IMR-90 (cell line): ENCODE results near the gene ATP2B1. TPM values are rescaled to one million over a fixed set of nuclear protein-coding genes. Genes with fewer than 3 reads are reported as not detected.

ENCODE experiments used
- ATAC-seq: fragments of 200-7000 bp; cut with Tn5 transposase; 2 replicates; pipeline ENCODE4 v1.9.1; 2020; ENCODE audit warnings: low read depth, mild to moderate bottlenecking, moderate library complexity
- BruUV-seq: library from RNA; stranded (reverse); fragments of 400-500 nt; replicated peaks from 2 replicates; lab custom pipeline; 2021; lab: Mats Ljungman, UMichigan
- CTCF ChIA-PET: fragments of 300-600 bp; formaldehyde crosslinking; extraction: SDS; loops from one replicate; lab custom pipeline; 2021; ENCODE audit warnings: antibody characterized with exemption; lab: Yijun Ruan, JAX
- POLR2A ChIA-PET: fragments of 300-600 bp; sonication (Branson Sonifier 250); formaldehyde crosslinking; loops from one replicate; lab custom pipeline; 2022; ENCODE audit warnings: antibody characterized with exemption; ENCODE audit not compliant: unreplicated experiment; lab: Charles Lee
- DNase-seq: peaks from one replicate; pipeline ENCODE4 v3.0.0; 2013
- H2AFZ ChIP-seq: replicated peaks from 2 replicates; pipeline ENCODE3; 2013; ENCODE audit warnings: low read length, mild to moderate bottlenecking; ENCODE audit not compliant: poor library complexity
- H2AK5ac ChIP-seq: 2 replicates; pipeline ENCODE4 v1.6.1; 2013; ENCODE audit warnings: low read depth, low read length, inconsistent platforms
- H2AK9ac ChIP-seq: replicated peaks from 2 replicates; pipeline ENCODE3; 2013; ENCODE audit warnings: mild to moderate bottlenecking, low read depth, low read length, moderate library complexity; ENCODE audit not compliant: poor library complexity
- H2BK120ac ChIP-seq: 2 replicates; pipeline ENCODE4 v1.6.1; 2013; ENCODE audit warnings: low read depth, low read length, inconsistent platforms
- H2BK15ac ChIP-seq: 3 replicates; pipeline ENCODE4 v1.6.1; 2013; ENCODE audit warnings: low read depth, low read length, inconsistent platforms
- H2BK20ac ChIP-seq: 2 replicates; pipeline ENCODE4 v1.6.1; 2013; ENCODE audit warnings: low read depth, mild to moderate bottlenecking, inconsistent platforms, low read length, moderate library complexity
- H2BK5ac ChIP-seq: 2 replicates; pipeline ENCODE4 v1.6.1; 2013; ENCODE audit warnings: mild to moderate bottlenecking, low read depth, low read length, inconsistent platforms; ENCODE audit not compliant: poor library complexity, severe bottlenecking
- H3K14ac ChIP-seq: replicated peaks from 2 replicates; pipeline ENCODE4 v1.6.1; 2013; ENCODE audit warnings: low read depth, low read length, inconsistent platforms
- H3K18ac ChIP-seq: 2 replicates; pipeline ENCODE4 v1.6.1; 2013; ENCODE audit warnings: low read depth, low read length, control low read depth
- H3K23ac ChIP-seq: 2 replicates; pipeline ENCODE4 v1.6.1; 2013; ENCODE audit warnings: low read depth, low read length, inconsistent platforms
- H3K27ac ChIP-seq: 2 replicates; pipeline ENCODE4 v1.5.1; 2013; ENCODE audit warnings: mild to moderate bottlenecking, control low read depth, low read length; ENCODE audit not compliant: insufficient read depth
- H3K27me3 ChIP-seq: 2 replicates; pipeline ENCODE4 v1.6.1; 2013; ENCODE audit warnings: low read length; ENCODE audit not compliant: control insufficient read depth, insufficient read depth
- H3K36me3 ChIP-seq: 2 replicates; pipeline ENCODE4 v1.6.1; 2013; ENCODE audit warnings: low read length, mixed read lengths; ENCODE audit not compliant: control insufficient read depth, insufficient read depth
- H3K4ac ChIP-seq: 2 replicates; pipeline ENCODE4 v1.6.1; 2013; ENCODE audit warnings: low read depth, low read length, inconsistent platforms
- H3K4me1 ChIP-seq: 2 replicates; pipeline ENCODE4 v1.6.1; 2013; ENCODE audit warnings: low read length, mixed read lengths; ENCODE audit not compliant: control insufficient read depth, insufficient read depth
- H3K4me2 ChIP-seq: 2 replicates; pipeline ENCODE4 v1.6.1; 2013; ENCODE audit warnings: low read depth, mild to moderate bottlenecking, control low read depth, low read length, moderate library complexity
- H3K4me3 ChIP-seq: 2 replicates; pipeline ENCODE4 v1.5.1; 2013; ENCODE audit warnings: low read depth, mild to moderate bottlenecking, control low read depth, low read length, moderate library complexity; ENCODE audit not compliant: insufficient read depth
- H3K56ac ChIP-seq: 2 replicates; pipeline ENCODE4 v1.6.1; 2013; ENCODE audit warnings: low read length, inconsistent platforms; ENCODE audit not compliant: insufficient read depth; ENCODE audit errors: extremely low read depth
- H3K79me1 ChIP-seq, 2 experiments: 2 replicates each; pipeline ENCODE4 v1.6.1; 2013; ENCODE audit warnings: low read length in 2 of 2, inconsistent platforms in 1 of 2, low read depth in 1 of 2
- H3K9ac ChIP-seq: 2 replicates; pipeline ENCODE4 v1.6.1; 2013; ENCODE audit warnings: low read depth, low read length, control low read depth
- H3K9me1 ChIP-seq: 2 replicates; pipeline ENCODE4 v1.6.1; 2013; ENCODE audit warnings: low read length, inconsistent platforms; ENCODE audit not compliant: insufficient read depth
- H3K9me3 ChIP-seq: 2 replicates; pipeline ENCODE4 v1.6.1; 2013; ENCODE audit warnings: low read length; ENCODE audit not compliant: control insufficient read depth, insufficient read depth
- H4K20me1 ChIP-seq: 2 replicates; pipeline ENCODE4 v1.6.1; 2013; ENCODE audit warnings: low read length, inconsistent platforms; ENCODE audit not compliant: insufficient read depth
- H4K5ac ChIP-seq: 2 replicates; pipeline ENCODE4 v1.6.1; 2013; ENCODE audit warnings: mild to moderate bottlenecking, low read depth, low read length, control low read depth
- H4K8ac ChIP-seq, 2 experiments: 2 replicates each; pipeline ENCODE4 v1.6.1; 2013; ENCODE audit warnings: low read depth in 2 of 2, low read length in 2 of 2, control low read depth in 1 of 2, inconsistent platforms in 1 of 2
- H4K91ac ChIP-seq: 2 replicates; pipeline ENCODE4 v1.6.1; 2013; ENCODE audit warnings: low read depth, low read length, inconsistent platforms; ENCODE audit not compliant: insufficient read depth
- BHLHE40 ChIP-seq: fragments of 150-350 bp; IDR thresholded peaks from 2 replicates; pipeline ENCODE4 v1.6.1; 2016; ENCODE audit warnings: mild to moderate bottlenecking, low read depth, low read length
- CEBPB ChIP-seq: IDR thresholded peaks from 2 replicates; pipeline ENCODE4 v1.6.1; 2012; ENCODE audit warnings: low read depth, low read length, improper control_type of control experiment
- CHD1 ChIP-seq: IDR thresholded peaks from 2 replicates; pipeline ENCODE4 v1.6.1; 2012; ENCODE audit warnings: low read depth, low read length, improper control_type of control experiment
- CTCF ChIP-seq: conservative IDR thresholded peaks from 2 replicates; pipeline ENCODE4 v1.5.1; 2012; ENCODE audit warnings: mild to moderate bottlenecking, low read depth, low read length, improper control_type of control experiment
- ELK1 ChIP-seq: fragments of 150-350 bp; IDR thresholded peaks from 2 replicates; pipeline ENCODE4 v1.6.1; 2016; ENCODE audit warnings: low read depth, mild to moderate bottlenecking, low read length, moderate library complexity, borderline replicate concordance
- FOS ChIP-seq: fragments of 150-350 bp; IDR thresholded peaks from 2 replicates; pipeline ENCODE4 v1.6.1; 2016; ENCODE audit warnings: low read depth, low read length
- MAFK ChIP-seq: IDR thresholded peaks from 2 replicates; pipeline ENCODE4 v1.6.1; 2012; ENCODE audit warnings: low read depth, low read length, improper control_type of control experiment
- MAZ ChIP-seq: IDR thresholded peaks from 2 replicates; pipeline ENCODE4 v1.6.1; 2012; ENCODE audit warnings: low read depth, mild to moderate bottlenecking, low read length, improper control_type of control experiment, moderate library complexity, borderline replicate concordance
- NFE2L2 ChIP-seq: fragments of 150-350 bp; IDR thresholded peaks from 2 replicates; pipeline ENCODE4 v1.6.1; 2016; ENCODE audit warnings: low read depth, mild to moderate bottlenecking, low read length
- POLR2A ChIP-seq: IDR thresholded peaks from 2 replicates; pipeline ENCODE4 v1.6.1; 2012; ENCODE audit warnings: mild to moderate bottlenecking, low read depth, low read length
- RAD21 ChIP-seq: IDR thresholded peaks from 2 replicates; pipeline ENCODE4 v1.6.1; 2012; ENCODE audit warnings: low read length, improper control_type of control experiment
- RCOR1 ChIP-seq: IDR thresholded peaks from 2 replicates; pipeline ENCODE4 v1.6.1; 2012; ENCODE audit warnings: mild to moderate bottlenecking, low read length, improper control_type of control experiment; ENCODE audit not compliant: insufficient replicate concordance
- USF2 ChIP-seq: fragments of 150-350 bp; IDR thresholded peaks from 2 replicates; pipeline ENCODE4 v1.6.1; 2017; ENCODE audit warnings: mild to moderate bottlenecking, antibody characterized with exemption, low read length, low read depth
- WGBS, 2 experiments: methylation state at CpG; one replicate each; pipeline versions ENCODE4 v1.1.5 to v1.1.7; 2013; ENCODE audit warnings: missing lambda C conversion rate in 2 of 2; ENCODE audit not compliant: insufficient read length in 1 of 2; ENCODE audit errors: extremely low coverage in 2 of 2; 5-methylcytosine and 5-hydroxymethylcytosine counted together
- dilution Hi-C: fragments of 300-500 bp; cut with HindIII; formaldehyde crosslinking; loops from one replicate; pipeline ENCODE4 v1.14.3; 2018; ENCODE audit warnings: low sequenced_read_pairs; ENCODE audit not compliant: unreplicated experiment
- in situ Hi-C: fragments of 300-500 bp; cut with MboI; formaldehyde crosslinking; loops from 3 replicates; pipeline ENCODE4 v1.14.3; 2019; ENCODE audit warnings: low sequenced_read_pairs, inconsistent platforms, mixed read lengths
- intact Hi-C: fragments of 100-400 bp; cut with micrococcal nuclease; formaldehyde crosslinking; loops from 2 replicates; pipeline ENCODE4 v1.10.0; 2022
- polyA plus RNA-seq, 3 experiments: library from polyadenylated mRNA; depleted of rRNA; stranded (reverse); fragments of >200 nt; gene quantifications; 2 replicates each; pipeline ENCODE4 v1.2.3, GENCODE V29; 2012; ENCODE audit warnings: low replicate concordance in 1 of 3
- total RNA-seq: library from RNA; depleted of rRNA; stranded (reverse); fragments of >200 nt; gene quantifications from 2 replicates; pipeline ENCODE4 v1.2.3, GENCODE V29; 2012

Gene ATP2B1
- total and polyA plus RNA-seq, 2 of the 4 experiments (the other 2 are of a cell fraction) = 9.9 to 32.6 TPM

GRCh38 chr12:89540586-89540985 lies 168.1 kb downstream of the ATP2B1 start:
- Histone ChIP-seq H4K20me1 (no peaks in the 10 kb centered on the region), H3K9me1 (peaks cover 5% of the 10 kb centered on the region; the same call in 1 of the 2 replicates), H3K4me3 (no peak overlapping the region), H3K18ac (no peak overlapping the region), H3K9me3 (no peaks in the 10 kb centered on the region), H3K14ac (no peak overlapping the region), H3K4me2 (no peak overlapping the region), H3K27ac (no peak overlapping the region), H2BK120ac (no peak overlapping the region), H4K8ac (no peak overlapping the region), H2BK5ac (no peak overlapping the region), H3K79me1 (no peaks in the 10 kb centered on the region), H4K5ac (no peak overlapping the region), H3K4me1 (no peaks in the 10 kb centered on the region), H2AK5ac (no peak overlapping the region), H3K27me3 (no peaks in the 10 kb centered on the region), H3K23ac (no peak overlapping the region), H3K9ac (no peak overlapping the region), H2BK15ac (no peak overlapping the region), H3K56ac (no peak overlapping the region), H3K4ac (no peak overlapping the region), H2AFZ (no peak overlapping the region), H4K91ac (no peak overlapping the region), H2AK9ac (no peak overlapping the region), H3K36me3 (no peaks in the 10 kb centered on the region), H2BK20ac (no peak overlapping the region)
- dilution Hi-C loops = no loop called here
- intact Hi-C loops = loop anchor here (5.0 to 10.0 kb wide), 4 partner anchors 152 to 1364 kb away; no protein-coding TSS in a partner anchor
- POLR2A ChIA-PET = interaction anchor here (0.5 kb wide), 1 partner anchor 1138 kb away, joined by 3 read pairs; no protein-coding TSS in a partner anchor
- TF ChIP-seq MAFK (no peak), RAD21 (no peak), USF2 (no peak), BHLHE40 (no peak), MAZ (no peak), ELK1 (no peak), FOS (no peak), CTCF (no peak), NFE2L2 (no peak), CHD1 (no peak), CEBPB (no peak), POLR2A (no peak), RCOR1 (no peak)
- DNase-seq (no peak), ATAC-seq (no peak)
- WGBS, 2 experiments = 50% methylated on average over 1 of the region's 3 CpGs; no CpG with 5 or more reads in 1 of the 2 experiments
- in situ Hi-C loops = loop anchor here (5.0 to 10.0 kb wide), 3 partner anchors 164 to 1394 kb away; partner anchors contain the start of gene ATP2B1
- CTCF ChIA-PET = no interaction called here
- BruUV-seq = no TSS peak
